Prostate gland (tissue), 2 donors: Measurements from ENCODE around the gene PIF1.

Source experiments
- POLR2AphosphoS5 ChIP-seq: sonication (generic); formaldehyde crosslinking; IDR thresholded peaks from one replicate; pipeline ENCODE4 v1.6.1; 2017; ENCODE audit warnings: antibody characterized with exemption
- TF ChIP-seq, protein P1 (sequence below), 4 experiments: fragments of 200-600 bp in 2 of 4; fragments of 450-650 bp in 2 of 4; sonication (generic) in 2 of 4; IDR thresholded peaks; 1 replicate in 3 of 4; 2 replicates in 1 of 4; pipeline ENCODE4 v1.5.1; 2016 to 2019; ENCODE audit warnings: antibody characterized with exemption in 4 of 4, mild to moderate bottlenecking in 2 of 4, moderate library complexity in 2 of 4

DNA sequence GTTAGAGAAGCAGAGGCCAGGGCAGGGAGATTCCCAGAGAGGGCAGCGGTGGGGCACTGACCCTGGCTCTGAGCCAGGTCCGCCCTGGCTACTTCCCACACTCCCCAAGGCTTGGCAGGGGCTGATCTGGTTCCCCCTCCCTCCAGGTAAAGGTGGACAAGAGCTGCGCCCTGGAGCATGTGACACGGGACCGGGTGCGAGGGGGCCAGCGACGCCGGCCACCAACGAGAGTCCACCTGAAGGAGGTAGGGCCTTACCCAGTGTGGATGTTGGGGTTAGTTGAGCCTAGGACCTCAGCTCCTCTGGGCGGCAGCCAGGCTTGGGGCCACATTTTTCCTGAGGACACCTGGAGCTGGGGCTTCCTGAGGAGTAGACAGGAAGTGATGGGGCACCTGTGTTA lies 35.9 kb upstream of the PIF1 start:
- TF ChIP-seq, protein P1, sequence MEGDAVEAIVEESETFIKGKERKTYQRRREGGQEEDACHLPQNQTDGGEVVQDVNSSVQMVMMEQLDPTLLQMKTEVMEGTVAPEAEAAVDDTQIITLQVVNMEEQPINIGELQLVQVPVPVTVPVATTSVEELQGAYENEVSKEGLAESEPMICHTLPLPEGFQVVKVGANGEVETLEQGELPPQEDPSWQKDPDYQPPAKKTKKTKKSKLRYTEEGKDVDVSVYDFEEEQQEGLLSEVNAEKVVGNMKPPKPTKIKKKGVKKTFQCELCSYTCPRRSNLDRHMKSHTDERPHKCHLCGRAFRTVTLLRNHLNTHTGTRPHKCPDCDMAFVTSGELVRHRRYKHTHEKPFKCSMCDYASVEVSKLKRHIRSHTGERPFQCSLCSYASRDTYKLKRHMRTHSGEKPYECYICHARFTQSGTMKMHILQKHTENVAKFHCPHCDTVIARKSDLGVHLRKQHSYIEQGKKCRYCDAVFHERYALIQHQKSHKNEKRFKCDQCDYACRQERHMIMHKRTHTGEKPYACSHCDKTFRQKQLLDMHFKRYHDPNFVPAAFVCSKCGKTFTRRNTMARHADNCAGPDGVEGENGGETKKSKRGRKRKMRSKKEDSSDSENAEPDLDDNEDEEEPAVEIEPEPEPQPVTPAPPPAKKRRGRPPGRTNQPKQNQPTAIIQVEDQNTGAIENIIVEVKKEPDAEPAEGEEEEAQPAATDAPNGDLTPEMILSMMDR (IDR thresholded peaks at IDR 0.05): no peak
- TF ChIP-seq POLR2AphosphoS5: no peak
